MCF 10A (cell line): Measurements from ENCODE around the gene AMBRA1. TPM values are rescaled to one million over a fixed set of nuclear protein-coding genes. Genes with fewer than 3 reads are reported as not detected.

ENCODE experiments used
- BruUV-seq: library from RNA; stranded (reverse); fragments of 400-500 nt; replicated peaks from 2 replicates; lab custom pipeline; 2021; lab: Mats Ljungman, UMichigan
- CTCF ChIA-PET: fragments of 300-600 bp; sonication (Branson Sonifier 250); formaldehyde crosslinking; extraction: SDS; loops from one replicate; lab custom pipeline; 2021; ENCODE audit warnings: antibody characterized with exemption, inconsistent platforms; lab: Yijun Ruan, JAX
- POLR2A ChIA-PET: fragments of 300-600, 350-650 bp; sonication (Branson Sonifier 250); formaldehyde crosslinking; extraction: SDS; loops from one replicate; lab custom pipeline; 2020; ENCODE audit warnings: antibody characterized with exemption, inconsistent platforms; lab: Yijun Ruan, JAX
- DNase-seq: peaks from one replicate; pipeline ENCODE4 v3.0.0-alpha.2; 2018; ENCODE audit not compliant: unreplicated experiment
- H3K27ac Mint-ChIP-seq: one replicate; pipeline ENCODE4 v1.8.0; 2022; ENCODE audit warnings: mild to moderate bottlenecking, low read depth, mixed read lengths; ENCODE audit not compliant: unreplicated experiment
- H3K27me3 Mint-ChIP-seq: one replicate; pipeline ENCODE4 v1.8.0; 2022; ENCODE audit warnings: mixed read lengths; ENCODE audit not compliant: insufficient read depth, unreplicated experiment
- H3K36me3 Mint-ChIP-seq: one replicate; pipeline ENCODE4 v1.8.0; 2022; ENCODE audit warnings: mild to moderate bottlenecking, moderate library complexity, mixed read lengths; ENCODE audit not compliant: insufficient read depth, unreplicated experiment
- H3K4me1 Mint-ChIP-seq: one replicate; pipeline ENCODE4 v1.8.0; 2022; ENCODE audit warnings: mixed read lengths; ENCODE audit not compliant: insufficient read depth, unreplicated experiment
- H3K4me3 Mint-ChIP-seq: one replicate; pipeline ENCODE4 v1.8.0; 2022; ENCODE audit warnings: mild to moderate bottlenecking, moderate library complexity, mixed read lengths; ENCODE audit not compliant: unreplicated experiment
- H3K9me3 Mint-ChIP-seq: one replicate; pipeline ENCODE4 v1.8.0; 2022; ENCODE audit warnings: mixed read lengths; ENCODE audit not compliant: unreplicated experiment
- intact Hi-C: fragments of 100-400 bp; cut with micrococcal nuclease; formaldehyde crosslinking; loops from 2 replicates; pipeline ENCODE4 v1.14.1; 2022
- total RNA-seq: library from RNA; stranded (reverse); gene quantifications from 2 replicates; pipeline ENCODE4 v1.2.3, GENCODE V29; 2022
- TF ChIP-seq, protein P1 (sequence below): fragments of 200-600 bp; IDR thresholded peaks from one replicate; pipeline ENCODE4 v1.8.0; 2022; ENCODE audit warnings: antibody characterized with exemption, mild to moderate bottlenecking; ENCODE audit not compliant: unreplicated experiment

AMBRA1 gene
- total RNA-seq, 1 experiment from 2014 or later = 19.6 TPM

DNA sequence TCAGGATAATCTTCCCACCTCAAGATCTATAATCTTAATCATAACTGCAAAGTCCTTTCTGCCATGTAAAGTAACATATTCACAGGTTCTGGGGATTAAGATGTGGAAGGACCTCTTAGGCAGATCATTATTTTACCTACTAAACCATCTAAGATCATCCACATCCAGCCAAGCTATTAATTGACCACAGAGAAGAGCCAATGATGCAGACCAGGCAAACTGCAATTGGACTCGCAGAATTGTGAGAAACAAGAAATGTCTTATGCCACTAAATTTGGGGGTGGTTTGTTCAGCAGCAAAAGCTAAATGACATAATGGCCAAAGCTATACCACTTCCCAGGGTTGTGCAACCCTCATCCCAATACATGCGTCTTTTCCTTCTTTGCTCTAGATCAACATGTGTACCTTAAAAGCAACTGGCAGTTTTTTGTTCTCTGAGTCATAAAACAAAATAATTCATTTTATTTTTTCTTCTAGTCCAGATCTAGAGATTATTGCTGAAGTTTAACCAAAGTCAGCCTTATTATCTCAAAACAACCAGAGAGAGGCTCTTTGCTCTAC, 113.6 kb downstream of the AMBRA1 start:
- Mint-ChIP-seq H3K4me3 (no peak overlapping the region), H3K36me3 (peaks cover 31% of the 10 kb centered on the region), H3K9me3 (no peaks in the 10 kb centered on the region), H3K27me3 (no peaks in the 10 kb centered on the region), H3K27ac (no peak overlapping the region), H3K4me1 (peaks cover 10% of the 10 kb centered on the region)
- BruUV-seq = no TSS peak
- ChIA-PET POLR2A (interaction anchor here (0.7 to 1.3 kb wide), 3 partner anchors 12 to 28 kb away, joined by 3 read pairs; no protein-coding TSS in a partner anchor), CTCF (interaction anchor here (0.5 to 2.9 kb wide), 3 partner anchors 10 to 90 kb away, joined by 3 to 10 read pairs (median 5); no protein-coding TSS in a partner anchor)
- DNase-seq = no peak
- TF ChIP-seq, protein P1, sequence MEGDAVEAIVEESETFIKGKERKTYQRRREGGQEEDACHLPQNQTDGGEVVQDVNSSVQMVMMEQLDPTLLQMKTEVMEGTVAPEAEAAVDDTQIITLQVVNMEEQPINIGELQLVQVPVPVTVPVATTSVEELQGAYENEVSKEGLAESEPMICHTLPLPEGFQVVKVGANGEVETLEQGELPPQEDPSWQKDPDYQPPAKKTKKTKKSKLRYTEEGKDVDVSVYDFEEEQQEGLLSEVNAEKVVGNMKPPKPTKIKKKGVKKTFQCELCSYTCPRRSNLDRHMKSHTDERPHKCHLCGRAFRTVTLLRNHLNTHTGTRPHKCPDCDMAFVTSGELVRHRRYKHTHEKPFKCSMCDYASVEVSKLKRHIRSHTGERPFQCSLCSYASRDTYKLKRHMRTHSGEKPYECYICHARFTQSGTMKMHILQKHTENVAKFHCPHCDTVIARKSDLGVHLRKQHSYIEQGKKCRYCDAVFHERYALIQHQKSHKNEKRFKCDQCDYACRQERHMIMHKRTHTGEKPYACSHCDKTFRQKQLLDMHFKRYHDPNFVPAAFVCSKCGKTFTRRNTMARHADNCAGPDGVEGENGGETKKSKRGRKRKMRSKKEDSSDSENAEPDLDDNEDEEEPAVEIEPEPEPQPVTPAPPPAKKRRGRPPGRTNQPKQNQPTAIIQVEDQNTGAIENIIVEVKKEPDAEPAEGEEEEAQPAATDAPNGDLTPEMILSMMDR = no peak
- intact Hi-C loops = no loop called here

DNA sequence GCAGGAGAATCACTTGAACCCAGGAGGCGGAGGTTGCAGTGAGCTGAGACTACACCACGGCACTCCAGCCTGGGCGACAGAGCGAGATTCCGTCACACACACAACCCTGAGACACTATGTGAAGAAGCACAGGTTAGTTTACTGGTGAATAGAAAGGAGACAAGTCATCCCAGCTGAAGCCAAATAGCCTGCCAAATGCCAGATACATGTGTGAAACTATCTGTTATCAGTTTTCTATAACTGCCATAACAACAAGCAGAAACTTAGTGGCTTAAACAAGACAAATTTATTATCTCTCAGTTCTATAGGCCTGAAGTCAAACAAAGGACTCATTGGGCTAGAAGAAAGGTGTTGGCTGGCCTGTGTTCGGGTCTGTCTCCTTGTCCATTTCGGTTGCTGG, 114.2 kb downstream of the AMBRA1 start:
- H3K36me3 Mint-ChIP-seq = peaks cover 31% of the 10 kb centered on the region
- ChIA-PET POLR2A (no interaction called here), CTCF (interaction anchor here (0.5 to 2.9 kb wide), 4 partner anchors 11 to 89 kb away, joined by 3 to 10 read pairs (median 4); no protein-coding TSS in a partner anchor)
- H3K9me3 Mint-ChIP-seq = no peaks in the 10 kb centered on the region
- intact Hi-C loops = no loop called here
- H3K4me1 Mint-ChIP-seq = peaks cover 16% of the 10 kb centered on the region
- H3K27me3 Mint-ChIP-seq = no peaks in the 10 kb centered on the region
- no peak for DNase-seq
- no TSS peak for BruUV-seq
- no peak overlapping the region for H3K27ac Mint-ChIP-seq
- H3K4me3 Mint-ChIP-seq = no peak overlapping the region
- TF ChIP-seq, protein P1 = no peak

DNA sequence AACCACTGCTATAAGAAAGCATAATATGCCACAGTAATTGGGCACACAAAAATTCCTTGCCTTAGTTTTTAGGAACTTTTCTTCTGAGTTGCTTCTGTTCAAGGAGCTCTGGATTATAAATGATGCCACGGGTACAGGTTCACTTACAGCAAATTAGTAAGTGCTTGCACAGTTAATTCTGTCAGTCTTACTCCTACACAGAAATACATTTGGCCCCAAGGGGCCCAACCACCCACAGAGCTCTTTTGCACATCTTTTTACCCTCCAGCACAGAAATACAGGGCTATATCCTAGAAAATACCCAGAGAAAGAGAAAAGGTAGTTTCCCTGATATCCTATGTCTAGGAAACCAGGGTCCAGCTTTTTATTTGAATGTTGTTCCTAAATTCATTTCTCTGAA, 115.6 kb downstream of the AMBRA1 start:
- DNase-seq = no peak
- H3K4me1 Mint-ChIP-seq = peaks cover 19% of the 10 kb centered on the region
- H3K4me3 Mint-ChIP-seq = no peak overlapping the region
- no peak overlapping the region for H3K27ac Mint-ChIP-seq
- ChIA-PET POLR2A (interaction anchor here (0.7 to 1.1 kb wide), 3 partner anchors 9 to 28 kb away, joined by 3 to 4 read pairs (median 3); no protein-coding TSS in a partner anchor), CTCF (interaction anchor here (0.7 to 1.1 kb wide), 3 partner anchors 12 to 51 kb away, joined by 3 read pairs; no protein-coding TSS in a partner anchor)
- intact Hi-C loops = no loop called here
- no TSS peak for BruUV-seq
- TF ChIP-seq, protein P1 = no peak
- H3K9me3 Mint-ChIP-seq = no peaks in the 10 kb centered on the region
- no peaks in the 10 kb centered on the region for H3K27me3 Mint-ChIP-seq
- peaks cover 27% of the 10 kb centered on the region for H3K36me3 Mint-ChIP-seq

DNA sequence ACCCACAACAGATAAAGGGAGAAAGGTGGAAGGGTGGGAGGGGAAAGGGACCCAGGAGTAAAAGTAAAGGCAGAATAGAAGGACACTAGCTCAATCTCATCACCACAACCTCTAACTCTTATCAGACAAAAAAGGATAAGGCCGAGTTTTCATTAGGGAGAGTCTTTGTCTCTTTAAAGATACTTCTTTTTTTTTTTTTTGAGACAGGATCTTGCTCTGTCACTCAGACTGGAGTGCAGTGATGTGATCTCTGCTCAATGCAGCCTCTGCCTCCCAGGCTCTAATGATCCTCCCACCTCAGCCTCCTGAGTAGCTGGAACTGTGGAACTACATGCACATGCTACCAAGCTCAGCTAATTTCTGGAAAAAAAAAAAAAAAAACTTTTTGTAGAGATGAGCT, 116.7 kb downstream of the AMBRA1 start:
- intact Hi-C loops = no loop called here
- ChIA-PET POLR2A (no interaction called here), CTCF (interaction anchor here (2.3 kb wide), 1 partner anchor 13 kb away, joined by 7 read pairs; no protein-coding TSS in a partner anchor)
- Mint-ChIP-seq H3K4me1 (peaks cover 28% of the 10 kb centered on the region), H3K27me3 (no peaks in the 10 kb centered on the region), H3K4me3 (no peak overlapping the region), H3K27ac (no peak overlapping the region), H3K36me3 (peaks cover 19% of the 10 kb centered on the region), H3K9me3 (no peaks in the 10 kb centered on the region)
- DNase-seq = no peak
- no TSS peak for BruUV-seq
- TF ChIP-seq, protein P1 = no peak
